Thyroid gland (tissue), 4 donors: ENCODE measurements around the gene CUEDC1.

Experiments used
- CTCF ChIP-seq, 6 experiments: fragments of 200-600 bp in 3 of 6; fragments of 450-650 bp in 3 of 6; sonication (generic) in 3 of 6; IDR thresholded peaks; one replicate each; pipeline ENCODE4 v1.5.1; 2016 to 2019; ENCODE audit warnings: antibody characterized with exemption in 6 of 6, mild to moderate bottlenecking in 2 of 6, inconsistent platforms in 1 of 6, moderate library complexity in 1 of 6
- POLR2A ChIP-seq, 2 donors: fragments of 450-650 bp; IDR thresholded peaks; one replicate each; pipeline ENCODE4 v1.6.1; 2017; ENCODE audit warnings: antibody characterized with exemption in 2 of 2, mild to moderate bottlenecking in 2 of 2, moderate library complexity in 1 of 2

- no peak for TF ChIP-seq CTCF (IDR thresholded peaks at IDR 0.05)
- no peak for TF ChIP-seq POLR2A (IDR thresholded peaks at IDR 0.05)
Observed at GRCh38 chr17:57944908-57945307, 10.3 kb downstream of the CUEDC1 start.
